ENCODE results near the gene BEND6.

BEND6 gene

GRCh38 chr6:56923565-56923964, 31.3 kb upstream of the BEND6 start:
- peaks cover 6% of the 10 kb centered on the region; the same call in 1 of the 2 replicates for H3K4me1 ChIP-seq (ENCODE audit: insufficient read depth, low read length)
- H3K9ac ChIP-seq (ENCODE audit: low read depth, low read length) = no peak overlapping the region
- H3K9me3 ChIP-seq (ENCODE audit: insufficient read depth, low read depth, low read length) = no peaks in the 10 kb centered on the region
- no peaks in the 10 kb centered on the region for H3K36me3 ChIP-seq (ENCODE audit: insufficient read depth, low read depth, low read length)
- H3K4me3 ChIP-seq (ENCODE audit: low read length) = no peak overlapping the region
- no peak overlapping the region for H3K27ac ChIP-seq (ENCODE audit: low read length)
- no peaks in the 10 kb centered on the region for H3K27me3 ChIP-seq (ENCODE audit: insufficient read depth, low read length)

- Histone ChIP-seq H3K9me3 (ENCODE audit: insufficient read depth, low read depth, low read length) (no peaks in the 10 kb centered on the region), H3K27me3 (ENCODE audit: insufficient read depth, low read length) (no peaks in the 10 kb centered on the region), H3K4me1 (ENCODE audit: insufficient read depth, low read length) (peaks cover 6% of the 10 kb centered on the region; the same call in 1 of the 2 replicates), H3K36me3 (ENCODE audit: insufficient read depth, low read depth, low read length) (no peaks in the 10 kb centered on the region), H3K9ac (ENCODE audit: low read depth, low read length) (no peak overlapping the region), H3K27ac (ENCODE audit: low read length) (no peak overlapping the region), H3K4me3 (ENCODE audit: low read length) (no peak overlapping the region)
These were observed 27.1 kb upstream of the BEND6 start for GRCh38 chr6:56927538-56928453.

- no peak overlapping the region for H3K9ac ChIP-seq (ENCODE audit: low read depth, low read length)
- no peaks in the 10 kb centered on the region for H3K9me3 ChIP-seq (ENCODE audit: insufficient read depth, low read depth, low read length)
- no peaks in the 10 kb centered on the region for H3K27me3 ChIP-seq (ENCODE audit: insufficient read depth, low read length)
- no peak overlapping the region for H3K27ac ChIP-seq (ENCODE audit: low read length)
- H3K36me3 ChIP-seq (ENCODE audit: insufficient read depth, low read depth, low read length) = no peaks in the 10 kb centered on the region
- no peak overlapping the region for H3K4me3 ChIP-seq (ENCODE audit: low read length)
- H3K4me1 ChIP-seq (ENCODE audit: insufficient read depth, low read length) = peaks cover 6% of the 10 kb centered on the region; the same call in 1 of the 2 replicates
These were observed 24.1 kb upstream of the BEND6 start for GRCh38 chr6:56930846-56931245.

GRCh38 chr6:56932910-56933477, 21.9 kb upstream of the BEND6 start:
- Histone ChIP-seq H3K27ac (ENCODE audit: low read length) (no peak overlapping the region), H3K27me3 (ENCODE audit: insufficient read depth, low read length) (no peaks in the 10 kb centered on the region), H3K4me1 (ENCODE audit: insufficient read depth, low read length) (peaks cover 5% of the 10 kb centered on the region; the same call in 1 of the 2 replicates), H3K9me3 (ENCODE audit: insufficient read depth, low read depth, low read length) (no peaks in the 10 kb centered on the region), H3K36me3 (ENCODE audit: insufficient read depth, low read depth, low read length) (no peaks in the 10 kb centered on the region), H3K9ac (ENCODE audit: low read depth, low read length) (no peak overlapping the region), H3K4me3 (ENCODE audit: low read length) (no peak overlapping the region)

GRCh38 chr6:56933650-56934049, 21.3 kb upstream of the BEND6 start:
- no peaks in the 10 kb centered on the region for H3K27me3 ChIP-seq (ENCODE audit: insufficient read depth, low read length)
- H3K36me3 ChIP-seq (ENCODE audit: insufficient read depth, low read depth, low read length) = no peaks in the 10 kb centered on the region
- no peak overlapping the region for H3K4me3 ChIP-seq (ENCODE audit: low read length)
- H3K9me3 ChIP-seq (ENCODE audit: insufficient read depth, low read depth, low read length) = no peaks in the 10 kb centered on the region
- no peak overlapping the region for H3K9ac ChIP-seq (ENCODE audit: low read depth, low read length)
- H3K4me1 ChIP-seq (ENCODE audit: insufficient read depth, low read length) = no peaks in the 10 kb centered on the region
- no peak overlapping the region for H3K27ac ChIP-seq (ENCODE audit: low read length)

- Histone ChIP-seq H3K9ac (ENCODE audit: low read depth, low read length) (no peak overlapping the region), H3K4me3 (ENCODE audit: low read length) (no peak overlapping the region), H3K27me3 (ENCODE audit: insufficient read depth, low read length) (no peaks in the 10 kb centered on the region), H3K4me1 (ENCODE audit: insufficient read depth, low read length) (no peaks in the 10 kb centered on the region), H3K27ac (ENCODE audit: low read length) (no peak overlapping the region), H3K36me3 (ENCODE audit: insufficient read depth, low read depth, low read length) (no peaks in the 10 kb centered on the region), H3K9me3 (ENCODE audit: insufficient read depth, low read depth, low read length) (no peaks in the 10 kb centered on the region)
These were observed 20.0 kb upstream of the BEND6 start for GRCh38 chr6:56934876-56935275.

- H3K9me3 ChIP-seq (ENCODE audit: insufficient read depth, low read depth, low read length) = 0 out of 2 replicates have a peak, but pooled peaks cover 2% of the 10 kb centered on the region
- no peaks in the 10 kb centered on the region for H3K4me1 ChIP-seq (ENCODE audit: insufficient read depth, low read length)
- H3K27ac ChIP-seq (ENCODE audit: low read length) = no peak overlapping the region
- no peaks in the 10 kb centered on the region for H3K27me3 ChIP-seq (ENCODE audit: insufficient read depth, low read length)
- no peak overlapping the region for H3K9ac ChIP-seq (ENCODE audit: low read depth, low read length)
- H3K36me3 ChIP-seq (ENCODE audit: insufficient read depth, low read depth, low read length) = no peaks in the 10 kb centered on the region
- H3K4me3 ChIP-seq (ENCODE audit: low read length) = no peak overlapping the region
These were observed 18.4 kb upstream of the BEND6 start for GRCh38 chr6:56936466-56936865.

GRCh38 chr6:56938649-56939191, 16.2 kb upstream of the BEND6 start:
- H3K27me3 ChIP-seq (ENCODE audit: insufficient read depth, low read length) = no peaks in the 10 kb centered on the region
- H3K4me3 ChIP-seq (ENCODE audit: low read length) = no peak overlapping the region
- H3K4me1 ChIP-seq (ENCODE audit: insufficient read depth, low read length) = no peaks in the 10 kb centered on the region
- H3K27ac ChIP-seq (ENCODE audit: low read length) = no peak overlapping the region
- H3K36me3 ChIP-seq (ENCODE audit: insufficient read depth, low read depth, low read length) = no peaks in the 10 kb centered on the region
- H3K9me3 ChIP-seq (ENCODE audit: insufficient read depth, low read depth, low read length) = 0 out of 2 replicates have a peak, but pooled peaks cover 3% of the 10 kb centered on the region
- no peak overlapping the region for H3K9ac ChIP-seq (ENCODE audit: low read depth, low read length)

GRCh38 chr6:56940463-56940862, 14.4 kb upstream of the BEND6 start:
- Histone ChIP-seq H3K4me3 (ENCODE audit: low read length) (no peak overlapping the region), H3K4me1 (ENCODE audit: insufficient read depth, low read length) (no peaks in the 10 kb centered on the region), H3K36me3 (ENCODE audit: insufficient read depth, low read depth, low read length) (no peaks in the 10 kb centered on the region), H3K27me3 (ENCODE audit: insufficient read depth, low read length) (no peaks in the 10 kb centered on the region), H3K9me3 (ENCODE audit: insufficient read depth, low read depth, low read length) (0 out of 2 replicates have a peak, but pooled peaks cover 3% of the 10 kb centered on the region), H3K9ac (ENCODE audit: low read depth, low read length) (no peak overlapping the region), H3K27ac (ENCODE audit: low read length) (no peak overlapping the region)

- Histone ChIP-seq H3K27me3 (ENCODE audit: insufficient read depth, low read length) (no peaks in the 10 kb centered on the region), H3K27ac (ENCODE audit: low read length) (no peak overlapping the region), H3K9me3 (ENCODE audit: insufficient read depth, low read depth, low read length) (0 out of 2 replicates have a peak, but pooled peaks cover 3% of the 10 kb centered on the region), H3K4me3 (ENCODE audit: low read length) (no peak overlapping the region), H3K36me3 (ENCODE audit: insufficient read depth, low read depth, low read length) (no peaks in the 10 kb centered on the region), H3K9ac (ENCODE audit: low read depth, low read length) (no peak overlapping the region), H3K4me1 (ENCODE audit: insufficient read depth, low read length) (no peaks in the 10 kb centered on the region)
These were observed 13.9 kb upstream of the BEND6 start for GRCh38 chr6:56940977-56941376.

- Histone ChIP-seq H3K9ac (ENCODE audit: low read depth, low read length) (no peak overlapping the region), H3K9me3 (ENCODE audit: insufficient read depth, low read depth, low read length) (0 out of 2 replicates have a peak, but pooled peaks cover 3% of the 10 kb centered on the region), H3K27me3 (ENCODE audit: insufficient read depth, low read length) (no peaks in the 10 kb centered on the region), H3K36me3 (ENCODE audit: insufficient read depth, low read depth, low read length) (0 out of 2 replicates have a peak, but pooled peaks cover 4% of the 10 kb centered on the region), H3K27ac (ENCODE audit: low read length) (no peak overlapping the region), H3K4me1 (ENCODE audit: insufficient read depth, low read length) (no peaks in the 10 kb centered on the region), H3K4me3 (ENCODE audit: low read length) (no peak overlapping the region)
These were observed 10.2 kb upstream of the BEND6 start for GRCh38 chr6:56944661-56945060.
